MM.1S (cell line): Measurements from ENCODE around the gene CASP8.

Source experiments
- EZH2 ChIP-seq: fragments of 300-600 bp; sonication (generic); optimal IDR thresholded peaks from 2 replicates; pipeline ENCODE3; 2017; ENCODE audit warnings: low read depth, mild to moderate bottlenecking, antibody characterized with exemption, low read length, mixed read lengths
- TF ChIP-seq, protein P1 (sequence below): fragments of 300-600 bp; sonication (generic); IDR thresholded peaks from 2 replicates; pipeline ENCODE4 v1.5.1; 2016; ENCODE audit warnings: antibody characterized with exemption, low read length, mixed read lengths

DNA sequence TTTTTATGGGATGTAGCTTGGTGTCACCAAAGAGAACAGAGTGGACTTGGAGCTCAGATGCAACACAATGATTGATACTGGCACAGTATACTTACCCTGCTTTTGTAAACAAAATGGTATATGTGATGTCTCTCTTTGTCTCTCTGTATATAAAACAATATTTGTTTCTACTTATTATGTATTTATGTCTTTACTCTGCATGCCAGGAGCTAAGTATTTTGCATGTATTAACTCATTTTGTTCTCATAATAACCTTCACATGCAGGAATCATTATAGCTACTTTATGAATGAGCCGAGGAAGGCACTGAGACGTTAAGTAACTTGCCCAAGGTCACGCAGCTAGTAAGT, 27.9 kb upstream of the CASP8 start:
- TF ChIP-seq EZH2, result no peak
- TF ChIP-seq, protein P1, sequence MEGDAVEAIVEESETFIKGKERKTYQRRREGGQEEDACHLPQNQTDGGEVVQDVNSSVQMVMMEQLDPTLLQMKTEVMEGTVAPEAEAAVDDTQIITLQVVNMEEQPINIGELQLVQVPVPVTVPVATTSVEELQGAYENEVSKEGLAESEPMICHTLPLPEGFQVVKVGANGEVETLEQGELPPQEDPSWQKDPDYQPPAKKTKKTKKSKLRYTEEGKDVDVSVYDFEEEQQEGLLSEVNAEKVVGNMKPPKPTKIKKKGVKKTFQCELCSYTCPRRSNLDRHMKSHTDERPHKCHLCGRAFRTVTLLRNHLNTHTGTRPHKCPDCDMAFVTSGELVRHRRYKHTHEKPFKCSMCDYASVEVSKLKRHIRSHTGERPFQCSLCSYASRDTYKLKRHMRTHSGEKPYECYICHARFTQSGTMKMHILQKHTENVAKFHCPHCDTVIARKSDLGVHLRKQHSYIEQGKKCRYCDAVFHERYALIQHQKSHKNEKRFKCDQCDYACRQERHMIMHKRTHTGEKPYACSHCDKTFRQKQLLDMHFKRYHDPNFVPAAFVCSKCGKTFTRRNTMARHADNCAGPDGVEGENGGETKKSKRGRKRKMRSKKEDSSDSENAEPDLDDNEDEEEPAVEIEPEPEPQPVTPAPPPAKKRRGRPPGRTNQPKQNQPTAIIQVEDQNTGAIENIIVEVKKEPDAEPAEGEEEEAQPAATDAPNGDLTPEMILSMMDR, result no peak
